ENCODE measurements around the gene OR1B1.

DNA sequence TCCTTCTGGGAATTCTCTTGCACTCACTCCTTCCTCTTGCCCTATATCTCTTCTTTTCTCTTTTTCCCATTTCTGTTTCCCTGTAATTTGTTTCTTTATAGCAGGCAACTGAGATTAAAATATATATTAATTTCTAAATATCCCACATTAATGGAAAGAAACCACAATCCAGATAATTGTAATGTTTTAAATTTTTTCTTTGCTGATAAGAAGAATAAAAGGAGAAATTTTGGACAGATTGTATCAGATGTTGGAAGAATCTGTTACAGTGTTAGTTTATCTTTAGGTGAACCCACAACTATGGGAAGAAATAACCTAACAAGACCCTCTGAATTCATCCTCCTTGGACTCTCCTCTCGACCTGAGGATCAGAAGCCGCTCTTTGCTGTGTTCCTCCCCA lies 4.0 kb upstream of the OR1B1 start, which contains the start of gene OR1L1:
- TF ChIP-seq, protein P1, sequence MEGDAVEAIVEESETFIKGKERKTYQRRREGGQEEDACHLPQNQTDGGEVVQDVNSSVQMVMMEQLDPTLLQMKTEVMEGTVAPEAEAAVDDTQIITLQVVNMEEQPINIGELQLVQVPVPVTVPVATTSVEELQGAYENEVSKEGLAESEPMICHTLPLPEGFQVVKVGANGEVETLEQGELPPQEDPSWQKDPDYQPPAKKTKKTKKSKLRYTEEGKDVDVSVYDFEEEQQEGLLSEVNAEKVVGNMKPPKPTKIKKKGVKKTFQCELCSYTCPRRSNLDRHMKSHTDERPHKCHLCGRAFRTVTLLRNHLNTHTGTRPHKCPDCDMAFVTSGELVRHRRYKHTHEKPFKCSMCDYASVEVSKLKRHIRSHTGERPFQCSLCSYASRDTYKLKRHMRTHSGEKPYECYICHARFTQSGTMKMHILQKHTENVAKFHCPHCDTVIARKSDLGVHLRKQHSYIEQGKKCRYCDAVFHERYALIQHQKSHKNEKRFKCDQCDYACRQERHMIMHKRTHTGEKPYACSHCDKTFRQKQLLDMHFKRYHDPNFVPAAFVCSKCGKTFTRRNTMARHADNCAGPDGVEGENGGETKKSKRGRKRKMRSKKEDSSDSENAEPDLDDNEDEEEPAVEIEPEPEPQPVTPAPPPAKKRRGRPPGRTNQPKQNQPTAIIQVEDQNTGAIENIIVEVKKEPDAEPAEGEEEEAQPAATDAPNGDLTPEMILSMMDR (IDR thresholded peaks at IDR 0.05) = no peak
- no peak for TF ChIP-seq POLR2A (IDR thresholded peaks at IDR 0.05)
